Activated gamma-delta T cell treated with anti-CD3 and anti-CD28 coated beads, Interleukin-2, amount 50 U/mL, for 16 hours (primary cell): ENCODE results near the gene SORCS2.
A peak's percentile ranks its signal among the peaks of the same experiment; 100 is the strongest.

Experiments
- DNase-seq: peaks from one replicate; pipeline ENCODE4 v3.0.0-alpha.2; 2020; ENCODE audit warnings: low read depth

SORCS2 gene

DNA sequence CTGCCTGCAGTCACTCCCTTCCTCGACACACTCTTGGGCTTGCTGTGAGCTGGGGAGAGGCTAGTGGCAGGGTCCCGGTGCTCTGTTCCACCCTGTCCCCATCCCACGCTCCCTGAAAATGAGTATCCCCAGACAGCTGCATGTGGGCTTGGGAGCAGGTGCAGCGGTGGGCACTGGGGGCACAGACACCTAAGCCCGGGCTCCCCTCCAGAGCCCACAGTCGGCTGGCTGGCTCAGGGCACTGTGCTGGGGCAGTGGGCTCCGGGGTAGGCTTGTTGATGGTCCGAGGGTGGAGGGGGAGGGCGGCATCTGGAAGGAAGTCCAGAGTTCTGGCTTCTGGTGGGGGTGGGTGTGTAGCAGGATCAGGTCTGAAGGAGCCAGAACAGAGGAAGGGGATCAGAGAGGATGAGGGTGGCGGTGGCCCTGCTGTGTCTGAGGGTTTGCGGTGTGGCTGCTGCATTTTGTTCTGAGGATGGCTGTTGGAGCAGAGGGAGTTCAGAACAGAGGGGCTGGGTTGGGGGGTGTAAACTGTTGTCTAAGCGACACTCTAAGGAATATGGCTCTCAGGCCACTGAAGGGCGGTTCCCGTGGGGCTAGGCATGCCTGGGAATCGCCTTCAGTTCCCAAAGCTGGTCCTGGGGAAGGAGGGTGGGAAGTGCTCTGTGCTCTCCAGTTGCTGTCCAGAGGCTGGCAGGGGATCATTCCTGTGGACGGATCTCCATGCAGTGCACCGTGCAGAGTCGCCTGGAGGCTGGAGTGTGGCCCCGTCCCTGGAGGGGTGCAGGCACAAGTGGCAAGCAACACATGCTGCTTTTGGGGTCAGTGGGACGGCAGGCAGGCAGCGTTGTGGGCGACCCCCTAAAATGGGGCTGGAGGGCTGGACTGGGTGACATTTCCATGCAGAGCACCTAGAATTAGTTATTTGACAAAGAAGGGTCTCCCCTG, 114.0 kb downstream of the SORCS2 start:
- DNase-seq: no peak

DNA sequence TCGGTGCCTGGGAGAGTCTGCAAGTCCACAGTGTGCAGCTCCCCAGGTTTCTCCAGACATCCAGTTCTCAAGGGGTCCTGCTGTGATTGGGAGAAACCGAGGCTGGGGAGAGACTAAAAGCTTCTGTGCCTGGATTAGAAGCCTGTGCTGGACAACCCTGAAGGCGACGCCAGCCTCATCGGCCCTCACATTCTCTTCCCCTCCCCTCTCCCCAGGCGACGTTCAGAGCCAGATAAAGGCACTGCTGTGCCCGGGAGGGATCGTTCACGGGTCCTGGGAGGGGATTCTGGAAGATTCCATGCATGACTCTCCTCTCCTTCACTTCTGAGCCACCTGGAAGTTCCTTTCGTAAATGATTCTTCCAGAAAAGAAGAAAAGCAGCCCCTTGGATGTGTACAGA, 114.6 kb downstream of the SORCS2 start:
- DNase-seq: no peak

DNA sequence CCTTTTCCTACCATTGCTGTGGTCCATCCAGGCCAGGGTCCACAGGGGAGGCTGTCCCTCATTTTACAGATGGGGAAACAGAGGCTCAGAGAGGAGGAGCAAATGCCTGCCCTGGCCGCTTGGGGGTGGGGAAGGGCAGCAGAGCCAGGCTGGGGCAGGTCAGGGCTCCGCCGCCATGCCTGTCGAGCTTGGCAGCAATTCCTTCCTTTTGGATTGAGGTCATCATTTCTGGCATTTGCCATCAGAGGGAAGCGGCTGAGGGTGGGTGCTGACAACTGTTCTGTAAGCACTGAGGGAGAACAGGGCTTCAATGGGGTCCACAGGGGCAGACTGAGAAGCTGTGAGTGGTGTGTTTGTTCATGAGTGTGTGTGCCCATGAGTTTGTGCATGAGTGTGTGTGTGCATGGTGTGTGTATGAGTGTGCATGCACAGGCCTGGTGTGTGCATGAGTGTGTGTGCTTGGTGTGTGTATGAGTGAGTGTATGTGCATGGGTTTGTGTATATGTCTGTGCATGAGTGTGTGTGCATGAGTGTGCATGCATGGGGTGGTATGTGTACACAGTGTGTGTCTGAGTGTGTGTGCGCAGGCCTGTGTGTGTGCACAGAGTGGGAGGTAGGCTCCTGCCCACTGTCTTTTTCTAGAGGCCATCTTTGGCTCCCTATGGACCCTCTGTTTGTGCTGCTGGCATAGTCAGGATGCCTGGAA, 115.2 kb downstream of the SORCS2 start:
- no peak for DNase-seq

DNA sequence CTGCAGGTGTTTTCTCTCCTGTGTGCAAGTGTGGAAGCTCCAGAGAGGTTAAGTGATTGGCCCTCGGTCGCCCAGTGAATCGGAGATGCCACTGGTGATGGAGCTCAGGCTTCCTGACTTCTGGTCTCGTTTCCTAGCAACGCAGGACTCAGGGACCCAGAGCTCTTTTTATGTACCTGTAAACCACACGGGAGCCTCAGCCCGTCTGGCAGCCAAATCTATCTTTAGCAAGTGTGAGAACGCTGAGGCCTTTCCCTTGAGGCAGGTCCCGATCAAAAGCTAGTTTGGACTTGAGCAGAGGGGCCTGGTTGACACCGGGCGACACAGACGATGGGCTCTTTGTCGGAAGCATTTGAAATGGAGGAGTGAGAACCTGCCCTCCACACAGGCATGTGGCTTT, 116.8 kb downstream of the SORCS2 start:
- no peak for DNase-seq

DNA sequence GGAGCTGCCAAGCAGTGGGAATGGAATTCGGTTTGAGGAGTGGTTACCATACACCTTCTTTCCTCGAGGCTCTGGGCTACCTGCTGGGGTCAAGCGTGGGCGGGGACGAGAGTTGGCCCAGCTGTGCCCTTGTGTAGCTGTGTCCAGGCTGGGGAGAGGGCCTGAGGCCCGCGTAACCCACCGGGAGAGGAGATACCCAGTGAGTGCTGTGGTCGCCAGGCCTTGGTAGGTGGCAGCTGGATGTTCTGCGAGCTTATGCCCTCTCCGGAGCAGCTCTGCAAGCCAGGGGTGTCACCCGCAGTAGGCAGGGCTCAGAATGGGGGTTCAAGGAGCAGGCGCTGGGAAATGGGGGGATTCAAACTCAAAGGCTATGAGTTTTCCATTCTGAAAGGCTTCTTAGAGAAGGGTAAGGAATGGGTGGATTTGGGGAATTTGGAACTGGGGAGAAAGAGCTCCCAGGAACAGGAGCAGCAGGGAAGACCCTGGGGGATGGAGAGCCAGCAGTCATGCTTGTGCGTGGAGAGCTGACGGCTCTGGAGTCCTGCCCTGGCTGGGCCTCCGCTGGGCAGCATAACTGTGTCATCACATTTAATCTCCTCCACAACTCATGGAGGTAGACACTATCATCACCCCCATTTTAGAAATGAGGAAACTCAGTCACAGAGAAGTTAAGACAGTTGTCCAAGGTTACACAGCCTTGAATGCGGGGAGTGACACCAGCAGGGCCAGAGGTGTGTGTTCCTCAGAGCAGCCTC, 117.5 kb downstream of the SORCS2 start:
- no peak for DNase-seq

DNA sequence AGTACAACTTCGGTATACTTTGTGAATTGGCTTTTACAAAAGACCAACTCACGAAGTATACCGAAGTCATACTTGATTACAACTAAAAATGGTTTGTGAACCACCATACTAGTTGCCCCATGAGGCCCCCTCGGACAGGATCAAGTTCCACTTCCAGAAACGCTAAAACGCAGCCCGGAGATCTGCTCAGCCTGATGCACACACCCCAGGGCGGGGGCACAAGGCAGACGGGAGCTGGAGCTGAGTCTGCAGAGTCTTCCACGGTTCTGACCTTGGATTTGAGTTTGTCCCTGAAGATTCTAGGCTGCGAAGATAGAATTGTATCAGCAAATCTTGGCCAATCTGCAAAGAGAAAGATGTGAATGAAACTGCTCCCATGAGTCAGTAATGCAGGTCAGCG, 118.1 kb downstream of the SORCS2 start:
- no peak for DNase-seq

DNA sequence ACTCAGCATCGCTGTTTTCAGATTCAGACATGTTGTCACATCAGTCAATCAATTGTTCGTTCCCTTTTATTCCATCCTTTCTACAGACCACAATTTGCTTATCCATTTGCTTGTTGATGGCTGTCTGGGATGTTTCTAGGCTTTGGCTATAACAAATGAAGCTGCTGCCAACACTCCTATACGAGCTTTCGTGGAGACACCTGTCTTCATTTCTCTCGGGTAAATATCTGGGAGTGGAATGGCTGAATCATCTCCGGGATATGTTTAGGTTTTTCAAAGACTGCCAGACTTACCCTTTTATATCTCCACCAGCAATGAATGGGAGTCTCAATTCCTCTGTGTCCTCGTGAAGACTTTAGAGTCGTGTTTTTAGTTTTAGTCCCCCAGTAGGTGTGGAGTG, 118.9 kb downstream of the SORCS2 start:
- no peak for DNase-seq

DNA sequence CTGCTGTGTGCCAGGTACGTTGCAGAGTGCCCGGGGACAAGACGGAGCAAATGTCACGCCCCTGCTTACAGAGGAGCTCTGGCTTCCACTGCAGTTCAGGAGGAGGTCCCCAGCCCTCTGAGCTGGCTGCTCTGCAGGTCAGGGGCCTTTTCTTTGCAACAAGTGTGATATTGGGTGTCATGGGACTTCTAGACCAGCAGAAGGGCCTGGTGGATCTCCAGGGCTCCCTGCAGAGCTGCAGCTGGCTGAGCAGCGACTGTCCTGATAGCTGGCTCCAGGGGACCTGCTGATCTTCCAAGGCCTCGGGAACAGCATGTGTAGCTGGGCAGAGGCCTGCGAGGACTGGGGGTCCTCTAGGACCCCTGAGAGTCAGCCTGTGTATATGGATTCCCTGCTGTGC, 120.4 kb downstream of the SORCS2 start:
- DNase-seq: no peak

DNA sequence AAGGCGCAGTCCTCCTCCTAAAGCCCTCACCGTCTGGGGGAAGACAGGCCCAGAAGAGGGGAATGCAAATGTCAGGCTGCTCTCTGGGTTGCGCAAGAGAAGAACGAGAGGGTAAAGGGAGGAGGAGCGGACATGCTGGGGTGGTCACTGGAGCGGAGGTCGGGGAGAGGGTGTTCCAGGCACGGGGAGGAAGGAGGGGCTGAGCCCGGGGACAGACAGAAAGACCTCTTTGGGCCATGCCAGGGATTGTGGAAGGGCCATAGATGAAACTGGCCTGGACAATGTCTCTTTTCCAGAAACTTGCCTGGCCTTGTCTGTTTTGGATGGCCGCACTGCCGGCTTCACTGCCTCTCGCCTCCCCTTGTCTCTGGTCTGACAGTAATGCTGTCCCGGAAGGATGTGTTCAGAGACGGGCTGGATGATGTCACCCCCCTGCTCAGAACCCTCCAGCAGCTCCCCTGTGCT, 121.0 kb downstream of the SORCS2 start:
- DNase-seq: no peak

DNA sequence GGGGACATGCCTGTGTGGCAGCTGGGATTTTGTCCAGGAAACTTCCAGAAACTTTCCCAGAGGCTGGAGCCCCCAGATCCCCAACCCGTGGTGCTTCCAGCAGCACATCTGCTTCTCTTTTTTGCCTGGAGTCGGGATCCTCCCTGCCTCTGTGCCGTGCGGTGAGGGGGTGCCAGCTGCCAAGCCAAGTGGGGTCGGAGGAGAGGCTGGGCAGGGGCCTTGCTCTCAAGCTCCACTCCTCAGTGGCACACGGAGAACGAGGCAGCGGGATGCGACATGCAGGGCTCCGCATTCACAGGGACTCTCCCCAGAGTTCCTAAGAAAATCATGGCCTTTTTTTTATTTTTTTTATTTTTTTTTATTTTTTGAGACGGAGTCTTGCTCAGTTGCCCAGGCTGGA, 121.7 kb downstream of the SORCS2 start:
- no peak for DNase-seq

DNA sequence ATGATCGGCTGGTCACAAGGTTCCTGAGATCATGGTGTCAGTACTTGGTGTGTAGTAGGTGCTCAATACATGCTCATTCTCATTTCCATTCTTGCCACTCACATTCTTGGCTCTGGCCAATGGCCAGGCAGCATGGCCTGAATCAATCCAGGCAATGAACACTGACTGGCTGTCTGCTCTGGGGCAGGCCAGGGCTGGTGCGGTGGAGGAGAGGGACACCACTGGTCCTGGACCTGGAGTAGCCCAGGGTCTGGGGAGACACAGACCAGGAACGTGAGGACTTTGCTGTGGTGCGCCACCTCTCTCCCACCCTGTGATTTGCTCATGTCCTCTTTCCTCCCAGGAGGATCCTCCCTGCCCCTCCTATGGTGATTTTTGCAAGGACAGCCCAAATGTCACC, 122.9 kb downstream of the SORCS2 start:
- no peak for DNase-seq

DNA sequence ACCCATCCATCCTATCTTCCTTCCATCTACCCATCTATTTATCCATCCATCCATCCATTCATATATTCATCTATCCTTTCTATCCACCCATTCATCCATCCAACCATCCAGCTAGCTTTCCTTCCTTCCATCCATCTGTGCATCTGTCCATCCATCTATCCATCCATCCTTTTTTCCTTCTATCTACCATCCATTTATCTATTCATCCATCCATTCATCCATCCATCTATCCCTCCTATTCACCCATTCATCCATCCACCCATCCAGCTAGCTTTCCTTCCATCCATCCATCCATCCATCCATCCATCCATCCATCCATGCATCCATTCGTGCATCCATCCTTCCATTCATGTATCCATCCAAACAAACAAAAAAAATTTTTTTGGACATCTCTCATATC, 123.6 kb downstream of the SORCS2 start:
- DNase-seq: no peak

DNA sequence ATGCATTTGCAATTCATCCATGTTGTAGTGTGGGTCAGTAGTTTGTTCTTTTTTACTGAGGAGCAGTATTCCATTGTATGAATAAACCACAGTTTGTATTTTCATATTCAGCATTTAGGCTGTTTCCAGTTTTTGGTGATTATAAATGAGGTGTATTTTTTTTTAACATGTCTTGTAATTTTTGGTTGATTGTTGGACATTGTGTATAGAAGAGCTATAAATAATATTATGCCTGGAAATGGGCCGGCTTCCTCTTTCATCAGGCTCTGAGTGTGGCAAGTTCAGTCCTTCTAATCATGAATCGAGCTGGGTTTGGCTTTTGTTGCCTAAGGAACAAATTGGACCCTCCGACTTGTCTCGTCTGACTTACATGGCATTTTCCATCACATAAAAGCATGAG, 126.7 kb downstream of the SORCS2 start:
- DNase-seq: no peak

DNA sequence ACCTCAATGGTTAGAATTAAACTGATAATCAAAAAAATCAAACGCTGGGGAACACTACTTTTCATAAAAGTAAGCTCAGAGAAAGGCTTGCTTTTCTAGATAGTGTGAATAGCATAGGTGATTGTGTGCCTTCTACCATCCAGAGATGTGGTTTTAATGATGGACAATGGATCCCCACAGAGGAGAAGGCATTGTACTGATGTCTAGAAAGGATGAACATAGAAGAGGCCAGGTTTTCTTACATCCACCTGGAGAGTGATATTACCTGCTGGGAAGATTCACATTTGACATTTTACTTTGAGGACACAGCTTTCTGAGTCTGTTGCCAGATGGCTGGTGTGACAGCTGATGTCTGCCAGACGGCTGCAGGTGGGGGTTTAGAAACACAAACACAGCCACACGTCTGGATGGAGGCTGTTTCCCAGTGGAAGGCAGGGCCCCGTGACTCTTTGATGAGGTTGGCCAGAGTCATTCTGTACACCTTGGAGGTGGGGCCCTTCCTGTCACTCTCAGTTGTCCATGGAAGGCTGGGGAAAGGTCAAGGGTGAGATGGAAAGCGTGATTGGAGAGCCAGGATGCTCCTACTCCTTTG, 128.0 kb downstream of the SORCS2 start:
- no peak for DNase-seq

DNA sequence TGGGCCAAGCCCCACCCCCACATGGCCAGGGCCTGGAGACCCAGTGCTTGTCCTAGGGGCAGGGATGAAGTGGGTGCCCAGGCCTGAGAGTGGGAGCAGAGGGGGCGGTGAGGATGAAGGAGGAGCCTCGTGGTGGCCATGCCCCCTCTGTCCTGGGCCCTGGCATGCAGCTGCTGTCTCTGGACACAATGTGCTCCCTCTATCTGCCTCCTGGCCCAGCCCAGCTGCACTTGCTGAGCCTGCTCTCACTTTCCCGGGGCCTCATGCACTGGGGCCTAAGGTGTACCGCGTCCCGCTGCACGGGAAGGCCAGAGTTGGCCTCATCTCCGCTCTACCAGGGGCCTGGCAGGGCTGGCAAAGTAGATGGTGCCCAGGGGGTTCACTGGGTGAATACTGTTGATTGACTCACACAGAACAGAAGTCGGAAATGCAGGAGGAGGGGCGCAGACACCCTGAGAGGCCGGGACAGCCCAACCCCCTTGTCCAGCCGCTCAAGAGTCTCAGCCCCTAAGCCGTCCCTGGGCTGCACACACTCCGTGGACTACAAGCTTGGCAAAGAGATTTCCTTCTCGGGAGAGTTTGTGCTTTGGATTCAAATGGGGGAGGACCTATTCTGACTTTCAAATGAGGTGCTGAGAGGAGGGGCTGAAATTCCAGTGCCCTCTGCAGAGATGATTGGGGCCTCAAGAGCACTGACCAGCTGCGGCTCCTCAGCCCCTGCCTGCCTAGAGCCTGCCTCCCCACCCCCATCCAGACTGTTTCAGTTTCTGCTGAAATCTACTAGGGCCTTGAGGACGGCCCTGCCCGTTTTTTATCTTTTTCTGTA, 130.0 kb downstream of the SORCS2 start:
- DNase-seq: no peak

DNA sequence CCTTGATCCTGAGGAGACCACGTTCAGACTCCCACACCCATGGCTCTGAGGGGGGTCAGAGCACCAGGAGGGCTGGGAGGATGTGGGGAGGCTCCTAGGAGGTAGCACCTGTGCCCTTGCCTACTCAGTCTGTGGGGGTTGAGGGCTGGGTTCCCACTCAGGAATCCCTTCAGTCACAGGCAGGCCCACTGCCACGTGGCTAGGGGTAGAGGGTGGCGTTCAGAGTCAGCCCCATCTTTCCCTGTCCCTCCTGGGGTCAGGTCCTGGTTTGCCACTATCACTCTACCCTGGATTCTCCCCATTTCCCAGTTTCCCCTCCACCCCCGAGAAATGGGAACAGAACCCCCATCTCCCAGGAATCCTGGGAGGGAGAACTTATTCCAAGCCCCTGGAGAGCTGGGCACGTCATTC, 131.1 kb downstream of the SORCS2 start:
- no peak for DNase-seq

DNA sequence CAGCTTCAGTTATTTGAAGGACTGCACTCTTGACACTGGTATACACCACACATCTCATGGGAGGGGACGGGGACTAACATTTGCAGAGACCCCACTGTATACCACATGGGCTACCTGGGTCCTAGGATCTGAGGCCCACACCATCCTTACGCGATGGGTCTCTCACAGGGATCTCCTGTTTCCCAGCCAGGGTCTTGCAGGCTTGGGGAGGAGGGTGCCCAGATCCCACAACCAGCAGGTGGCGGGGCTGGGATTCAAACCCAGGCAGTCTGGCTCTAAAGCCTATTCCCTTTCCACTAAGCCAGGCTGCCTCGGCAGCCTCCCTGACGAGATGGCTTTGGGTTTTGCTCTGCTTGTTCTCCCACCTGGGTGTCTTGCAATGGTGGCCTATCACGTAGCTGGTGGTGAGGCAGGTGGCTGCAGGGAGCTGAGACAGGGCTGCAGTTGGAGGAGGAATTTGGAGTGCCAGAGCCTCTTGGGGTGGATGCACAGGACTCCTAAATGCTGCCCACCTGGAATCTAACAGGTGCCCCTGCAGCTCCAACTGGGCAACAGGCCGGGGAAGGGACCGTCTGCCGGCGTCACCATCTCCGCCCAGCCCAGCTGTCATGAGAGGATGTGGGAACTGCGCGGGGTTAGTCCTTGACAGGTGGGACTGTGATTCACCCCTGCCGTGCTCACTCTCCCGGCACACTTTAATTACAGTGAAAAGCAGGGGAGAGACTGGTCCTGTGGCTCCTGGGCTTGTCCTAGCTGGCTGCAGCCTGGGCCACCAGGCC, 131.7 kb downstream of the SORCS2 start:
- DNase-seq: peak; percentile 7

DNA sequence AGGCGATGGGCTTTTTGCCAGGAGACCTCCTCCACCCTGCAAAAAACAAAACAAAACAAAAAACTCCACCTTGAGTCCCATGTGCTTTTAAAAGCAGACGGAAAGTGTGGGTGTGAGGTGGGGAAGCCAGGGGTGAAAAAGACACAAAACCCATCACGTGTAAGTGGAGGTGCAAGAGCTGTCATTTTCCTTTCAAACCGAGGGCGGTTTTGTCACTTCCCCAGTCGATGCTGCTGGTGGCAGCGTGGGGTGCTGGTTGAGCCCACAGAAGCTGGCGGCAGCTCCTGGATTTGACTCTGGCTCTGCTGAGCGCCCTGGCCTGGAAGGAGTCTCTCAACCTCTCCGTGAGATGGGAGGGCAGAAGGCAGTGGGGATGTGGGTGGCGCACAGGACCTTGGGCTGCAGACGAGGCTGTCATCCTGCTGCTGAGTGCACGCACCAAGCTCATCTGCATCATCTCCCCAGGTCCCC, 132.3 kb downstream of the SORCS2 start:
- peak; percentile 37 for DNase-seq

DNA sequence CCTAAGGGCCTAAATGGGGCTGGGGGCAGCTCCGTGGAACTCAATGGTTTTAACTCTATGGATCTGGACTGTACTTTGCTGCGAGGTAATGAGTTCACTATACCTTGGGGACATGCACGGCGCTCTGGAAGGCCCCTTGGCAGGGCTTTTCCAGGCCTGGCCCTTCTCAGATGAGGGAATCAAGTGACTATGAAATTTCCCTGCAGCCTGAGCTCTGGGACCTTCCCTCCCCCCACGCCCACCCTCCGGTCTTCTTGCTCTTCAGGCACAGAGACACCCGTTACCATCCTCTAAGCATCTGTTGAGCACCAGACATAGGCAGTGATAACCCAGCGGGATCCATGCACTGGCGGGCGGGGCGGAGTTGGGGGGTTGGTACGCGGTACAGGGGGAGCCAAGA, 133.2 kb downstream of the SORCS2 start:
- no peak for DNase-seq

DNA sequence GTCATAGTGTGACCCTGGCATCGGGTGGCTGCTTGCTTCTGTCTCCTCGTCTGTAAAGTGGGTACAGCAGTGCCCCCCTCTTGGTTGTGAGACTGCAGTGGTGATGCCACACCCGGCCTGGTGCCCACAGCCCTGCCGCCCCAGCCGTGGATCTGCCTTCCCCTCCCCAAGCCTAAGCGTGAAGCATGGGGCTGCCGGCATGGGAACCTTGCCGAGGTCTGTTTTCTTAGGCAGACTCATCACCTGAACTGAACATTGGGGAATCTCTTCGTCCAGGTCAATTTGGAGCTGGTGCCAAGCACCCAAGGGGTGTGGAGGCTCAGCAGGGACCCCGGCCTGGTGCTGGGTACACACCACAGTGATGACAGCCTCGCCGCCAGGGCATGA, 134.0 kb downstream of the SORCS2 start:
- DNase-seq: no peak
